GM12878 (cell line): ENCODE data around the gene COL1A1.

ENCODE experiments used
- CTCF ChIP-seq, 3 experiments: IDR thresholded peaks in 2 of 3; conservative IDR thresholded peaks in 1 of 3; 2 replicates each; pipeline ENCODE4 v1.5.1; 2011; ENCODE audit warnings: low read depth in 3 of 3, low read length in 3 of 3, mild to moderate bottlenecking in 3 of 3, control low read depth in 2 of 3, moderate library complexity in 2 of 3, inconsistent platforms in 1 of 3, mixed read lengths in 1 of 3; ENCODE audit not compliant: control insufficient read depth in 2 of 3, insufficient read depth in 1 of 3; ENCODE audit errors: extremely low read depth in 1 of 3
- IRF3 ChIP-seq: fragments of 450-650 bp; IDR thresholded peaks from 2 replicates; pipeline ENCODE4 v1.6.1; 2014; ENCODE audit warnings: mild to moderate bottlenecking
- RAD21 ChIP-seq: IDR thresholded peaks from 2 replicates; pipeline ENCODE4 v1.6.1; 2011; ENCODE audit warnings: mild to moderate bottlenecking, low read depth, low read length, moderate library complexity; ENCODE audit not compliant: insufficient read depth
- RFX5 ChIP-seq: IDR thresholded peaks from 2 replicates; pipeline ENCODE4 v1.6.1; 2011; ENCODE audit warnings: low read depth, low read length, improper control_type of control experiment
- SRF ChIP-seq, 2 experiments: IDR thresholded peaks; 2 replicates each; pipeline ENCODE4 v1.6.1; 2011; ENCODE audit warnings: low read depth in 2 of 2, low read length in 2 of 2, mild to moderate bottlenecking in 1 of 2, moderate library complexity in 1 of 2
- ZBED1 ChIP-seq: IDR thresholded peaks from 2 replicates; pipeline ENCODE4 v1.6.1; 2016; ENCODE audit warnings: borderline replicate concordance

DNA sequence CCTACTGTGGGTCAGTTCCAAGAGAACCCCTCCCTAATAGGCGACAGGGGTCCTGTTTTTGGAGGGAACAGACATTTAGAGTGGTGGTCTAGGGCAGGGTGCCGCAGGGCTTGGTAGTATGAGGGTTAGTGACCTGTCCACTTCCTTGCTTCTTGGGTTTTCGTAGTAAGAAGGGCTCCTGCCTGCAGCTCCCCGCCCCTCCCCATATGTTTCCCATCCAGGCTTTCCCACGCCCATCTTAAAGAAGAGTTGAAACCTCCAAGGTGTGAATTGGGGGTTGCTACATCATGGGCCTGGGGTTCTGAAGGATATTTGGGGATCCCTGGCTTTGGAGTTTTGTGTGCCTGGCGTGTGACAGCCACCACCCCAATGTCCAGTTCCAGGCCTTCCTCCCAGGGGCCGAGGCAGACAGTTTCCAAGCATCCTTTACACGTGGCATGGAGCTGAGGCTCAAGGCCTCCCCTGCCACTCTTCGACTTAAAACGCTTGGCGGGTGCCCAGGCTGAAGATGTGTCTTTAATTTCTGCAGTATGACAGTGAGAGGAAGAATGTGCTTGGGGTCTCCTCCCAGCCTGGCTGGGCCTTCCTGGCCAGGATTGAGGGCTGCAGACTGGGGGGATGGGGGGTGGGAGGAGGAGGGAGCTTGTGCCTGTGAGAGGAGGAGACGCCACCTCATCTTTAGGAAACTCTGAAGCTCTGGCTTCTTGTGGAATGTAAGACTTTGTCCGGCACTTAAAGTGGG, 2.3 kb upstream of the COL1A1 start:
- TF ChIP-seq RAD21 (no peak), CTCF (IDR thresholded peaks at IDR 0.05 in 2 of 3, conservative IDR thresholded peaks at IDR 0.05 in 1 of 3; ENCODE audit: control insufficient read depth in 2 of 3, extremely low read depth in 1 of 3, insufficient read depth in 1 of 3, low read depth in 3 of 3, low read length in 3 of 3) (no peak), IRF3 (no peak), SRF (IDR thresholded peaks at IDR 0.05; ENCODE audit: low read depth in 2 of 2, low read length in 2 of 2) (no peak), ZBED1 (no peak), RFX5 (no peak)
